Nucleus accumbens (tissue), 56 donors: ENCODE results near the gene IL9R.
"Not testable (repeated sequence)": the region's sequence is repeated elsewhere in the genome, so short reads cannot be mapped to it uniquely, and the experiment has no call there.

Experiments
- DNase-seq, 56 donors: peaks; one replicate each; lab custom pipeline; 2025; lab: John Stamatoyannopoulos, UW

The IL9R gene

GRCh38 chrX:155997436-155997835 lies at the start of gene IL9R:
IL9R (plus strand) TSS chrX:155997696; CDS start chrX:155997760, 64 bp downstream.
- no peak for DNase-seq

GRCh38 chrX:155949098-155949497 lies 48.4 kb upstream of the IL9R start:
- no peak for DNase-seq

DNA sequence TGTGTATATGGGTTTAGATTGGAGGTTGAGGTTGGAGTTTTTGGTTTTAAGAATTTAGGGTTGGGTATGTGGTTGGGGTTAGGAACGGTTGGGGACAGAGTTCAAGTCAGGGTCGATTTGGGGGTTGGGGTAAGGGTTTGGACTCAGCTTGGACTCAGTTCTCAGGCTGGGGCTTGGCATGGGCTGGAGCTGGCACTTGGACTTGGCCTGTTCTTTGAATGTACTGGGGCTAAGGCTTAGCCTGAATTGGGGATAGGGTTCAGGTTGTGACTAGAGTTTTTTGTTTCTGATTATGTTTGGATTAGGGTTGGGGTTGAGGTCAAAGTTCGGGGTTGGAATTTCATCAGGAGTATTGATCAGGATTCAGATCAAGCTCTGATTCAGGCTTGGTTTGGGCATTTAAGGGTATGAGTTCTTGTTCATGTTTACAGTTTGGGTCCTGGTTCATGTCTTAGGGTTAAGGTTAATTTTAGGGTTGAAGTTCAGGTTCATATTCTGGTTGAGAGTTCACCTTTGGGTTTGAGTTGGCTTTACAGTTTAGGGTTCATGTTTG lies 46.2 kb upstream of the IL9R start:
- no peak for DNase-seq

DNA sequence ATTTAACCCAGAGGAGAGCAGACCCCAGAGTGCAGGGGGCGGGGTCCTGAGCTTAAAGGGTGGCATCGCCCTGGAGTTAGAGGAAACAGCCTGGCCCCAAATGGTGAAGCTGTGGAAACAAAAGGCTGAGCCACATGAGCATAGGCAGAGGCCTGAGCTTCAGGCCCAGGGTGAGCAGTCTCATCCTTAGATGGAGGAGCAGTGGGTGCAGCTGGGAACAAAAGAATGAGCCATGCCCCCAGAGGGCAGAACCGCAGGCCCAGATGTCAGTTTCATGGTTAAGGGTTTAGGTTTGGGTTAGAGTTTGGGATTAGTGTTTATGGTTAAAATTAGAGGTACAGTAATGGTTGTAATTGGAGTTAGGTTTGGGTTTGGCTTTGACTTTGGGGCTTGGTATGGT lies 44.4 kb upstream of the IL9R start:
- DNase-seq, result no peak

DNA sequence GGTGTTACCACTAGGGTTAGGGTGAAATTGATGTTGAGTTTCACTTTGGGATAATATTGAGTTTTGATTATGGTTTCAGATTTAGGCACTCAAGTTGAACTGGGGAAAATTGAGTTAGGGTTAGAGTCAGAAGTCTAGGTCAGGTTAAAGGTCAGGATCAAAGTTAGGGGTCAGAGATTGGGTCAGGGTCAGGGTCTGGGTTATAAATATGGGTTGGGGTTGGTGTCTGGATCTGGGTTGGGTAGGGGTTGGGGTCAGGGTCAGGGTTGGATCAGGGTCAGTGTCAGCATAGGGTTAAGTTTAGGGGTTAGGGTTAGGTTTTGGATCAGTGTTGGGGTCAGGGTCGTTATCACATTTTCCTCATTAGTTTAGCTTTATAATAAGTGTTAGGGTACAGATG lies 42.7 kb upstream of the IL9R start:
- DNase-seq, result no peak

DNA sequence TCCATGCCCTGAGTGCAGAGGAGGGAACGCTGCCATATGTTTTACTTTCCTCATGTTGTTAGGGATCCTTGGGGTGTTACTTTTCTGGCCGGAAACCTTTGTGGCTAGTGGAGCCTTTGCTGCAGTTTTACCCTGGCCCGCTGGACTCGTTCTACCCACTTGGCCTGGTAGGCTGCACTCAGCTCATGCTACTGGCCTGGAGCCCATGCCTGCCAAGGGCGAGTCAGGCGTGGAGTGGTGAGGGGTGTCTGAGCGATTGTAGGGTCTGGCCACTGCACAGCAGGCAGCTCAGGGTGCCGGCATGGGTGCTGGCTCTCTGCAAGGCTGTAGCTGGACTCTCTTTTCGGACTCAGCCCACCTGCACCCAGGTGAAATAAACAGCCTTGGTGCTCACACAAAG lies 41.4 kb upstream of the IL9R start:
- no peak for DNase-seq

GRCh38 chrX:155956649-155957048 lies 40.8 kb upstream of the IL9R start:
- DNase-seq, result peak in 3 of 56 donors; percentile 2 to 5 (median 3)

- no peak for DNase-seq
Measured at GRCh38 chrX:155957843-155958242, 39.7 kb upstream of the IL9R start.

- no peak for DNase-seq
Measured at GRCh38 chrX:155959018-155959587, 38.4 kb upstream of the IL9R start.

- DNase-seq, result no peak
Measured at GRCh38 chrX:155962906-155963305, 34.6 kb upstream of the IL9R start.

GRCh38 chrX:155966876-155967275 lies 30.6 kb upstream of the IL9R start:
- DNase-seq, result no peak

DNA sequence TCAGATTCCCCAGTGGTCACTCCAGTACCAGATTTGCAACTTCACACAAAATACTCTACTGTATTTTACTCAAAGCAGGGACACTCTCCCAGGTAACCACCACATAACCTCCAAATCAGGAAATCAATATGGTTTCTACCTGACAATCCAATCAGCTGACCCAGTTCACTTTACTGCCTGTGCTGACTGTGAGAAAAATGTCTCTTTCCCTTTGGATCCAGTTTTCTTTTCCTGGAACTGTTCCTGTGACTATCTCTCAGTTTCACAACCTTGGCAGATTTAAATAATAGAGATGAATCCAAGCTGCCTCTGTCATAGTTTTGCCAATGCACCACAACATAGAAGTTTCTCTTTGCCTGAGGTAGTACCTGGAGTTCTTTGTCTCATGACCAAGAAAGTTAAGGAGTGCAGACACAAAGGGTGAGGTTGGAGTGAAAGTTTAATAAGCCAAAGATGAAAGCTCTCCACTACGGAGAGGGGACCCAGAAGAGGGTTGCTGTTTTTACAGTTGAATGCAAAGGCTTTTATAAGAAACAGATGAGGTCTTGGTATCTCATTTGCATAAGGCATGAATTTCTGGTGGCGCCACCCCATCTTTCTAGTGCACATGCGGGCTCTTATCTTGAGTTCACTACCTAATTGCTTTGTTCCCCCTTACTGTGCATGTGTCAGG lies 29.7 kb upstream of the IL9R start:
- DNase-seq, result no peak

DNA sequence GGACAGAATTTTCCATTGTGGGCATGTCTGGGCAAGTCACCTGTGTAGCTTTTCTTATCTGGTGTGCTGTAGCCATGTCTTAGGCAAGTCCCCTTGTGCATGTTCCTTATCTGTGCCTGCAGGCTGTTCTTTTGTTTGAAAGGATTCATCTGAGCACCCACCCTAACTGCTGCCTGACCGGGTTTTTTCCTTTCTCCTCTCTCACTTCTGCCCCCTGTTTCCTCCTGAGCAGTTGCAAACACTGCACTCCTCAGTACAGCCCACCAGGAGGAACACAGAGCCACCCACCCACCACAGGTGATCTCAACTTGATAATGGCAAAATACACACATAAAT lies 29.2 kb upstream of the IL9R start:
- DNase-seq, result no peak

DNA sequence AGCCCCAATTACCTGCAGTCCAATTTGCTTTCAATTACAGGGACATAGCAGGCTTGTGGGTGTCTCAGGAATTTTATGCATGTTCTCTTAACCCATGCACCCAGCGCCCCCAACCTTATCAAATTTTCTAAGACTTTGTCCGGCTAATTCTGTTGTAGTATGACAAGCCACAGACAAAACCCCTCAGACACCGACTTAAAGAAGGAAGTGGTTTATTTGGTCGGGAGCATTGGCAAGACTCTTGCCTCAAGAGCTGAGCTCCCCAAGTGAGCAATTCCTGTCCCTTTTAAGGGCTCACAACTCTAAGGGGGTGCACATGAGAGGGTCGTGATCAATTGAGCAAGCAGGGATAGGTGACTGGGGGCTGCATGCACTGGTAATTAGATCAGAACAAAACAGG lies 28.7 kb upstream of the IL9R start:
- no peak for DNase-seq

DNA sequence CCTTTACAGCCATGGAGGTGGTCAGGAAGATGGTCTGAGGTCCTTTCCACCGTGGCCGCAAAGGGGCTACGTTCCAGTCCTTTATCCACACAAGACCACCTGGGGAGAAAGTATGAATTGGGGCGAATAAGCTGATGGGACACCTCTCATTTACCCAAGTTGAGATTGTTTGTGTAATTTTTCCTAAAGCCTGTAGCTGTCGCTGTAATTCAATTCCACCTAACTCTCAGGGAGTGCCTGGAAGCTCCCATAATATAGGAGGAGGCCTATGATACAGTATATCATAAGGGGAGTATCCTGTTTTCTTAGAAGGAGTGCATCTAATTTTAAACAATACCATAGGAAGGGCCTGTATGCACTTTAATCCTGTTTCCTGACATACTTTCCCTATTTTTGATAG lies 25.8 kb upstream of the IL9R start:
- not testable (repeated sequence) for DNase-seq

DNA sequence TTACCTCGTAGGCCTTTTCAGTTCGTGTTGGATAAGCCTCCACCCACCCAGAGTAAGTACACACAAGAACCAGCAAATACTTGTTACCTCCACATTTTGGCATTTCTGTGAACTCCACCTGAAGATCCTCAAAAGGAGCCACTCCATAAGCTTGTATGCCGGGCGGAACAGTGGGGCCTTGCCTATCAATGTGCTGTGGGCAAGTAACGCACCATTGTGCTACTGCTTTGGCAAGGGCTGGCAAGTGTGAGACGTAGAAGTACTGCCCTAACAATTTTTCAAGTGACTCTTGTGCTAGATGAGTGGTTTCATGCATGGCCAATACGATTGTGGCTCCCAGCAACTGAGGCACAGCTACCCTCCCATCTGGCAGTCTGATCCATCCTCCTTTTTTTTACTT lies 25.3 kb upstream of the IL9R start:
- DNase-seq, result not testable (repeated sequence)

DNA sequence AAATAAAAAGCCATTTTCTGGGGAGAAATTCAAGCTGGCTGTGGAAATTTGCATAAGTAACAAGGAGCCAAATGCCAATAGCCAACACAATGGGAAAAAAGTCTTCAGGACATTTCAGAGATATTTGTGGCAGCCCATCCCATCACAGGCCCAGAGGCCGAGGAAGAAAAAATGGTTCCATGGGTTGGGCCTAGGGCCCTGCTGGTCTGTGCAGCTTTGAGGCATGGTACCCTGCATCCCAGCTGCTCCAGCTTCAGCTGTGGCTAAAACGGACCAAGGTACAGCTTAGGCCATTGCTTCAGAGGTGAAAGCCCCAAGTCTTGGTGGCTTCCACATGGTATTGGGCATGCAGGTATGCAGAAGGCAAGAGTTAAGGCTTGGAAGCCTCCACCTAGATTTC lies 14.2 kb upstream of the IL9R start:
- DNase-seq, result no peak

GRCh38 chrX:155985208-155985607 lies 12.3 kb upstream of the IL9R start:
- DNase-seq, result no peak

GRCh38 chrX:155986995-155987394 lies 10.5 kb upstream of the IL9R start:
- not testable (repeated sequence) for DNase-seq

GRCh38 chrX:155988859-155989258 lies 8.6 kb upstream of the IL9R start:
- DNase-seq, result no peak

GRCh38 chrX:155993421-155993820 lies 4.1 kb upstream of the IL9R start:
- no peak for DNase-seq

DNA sequence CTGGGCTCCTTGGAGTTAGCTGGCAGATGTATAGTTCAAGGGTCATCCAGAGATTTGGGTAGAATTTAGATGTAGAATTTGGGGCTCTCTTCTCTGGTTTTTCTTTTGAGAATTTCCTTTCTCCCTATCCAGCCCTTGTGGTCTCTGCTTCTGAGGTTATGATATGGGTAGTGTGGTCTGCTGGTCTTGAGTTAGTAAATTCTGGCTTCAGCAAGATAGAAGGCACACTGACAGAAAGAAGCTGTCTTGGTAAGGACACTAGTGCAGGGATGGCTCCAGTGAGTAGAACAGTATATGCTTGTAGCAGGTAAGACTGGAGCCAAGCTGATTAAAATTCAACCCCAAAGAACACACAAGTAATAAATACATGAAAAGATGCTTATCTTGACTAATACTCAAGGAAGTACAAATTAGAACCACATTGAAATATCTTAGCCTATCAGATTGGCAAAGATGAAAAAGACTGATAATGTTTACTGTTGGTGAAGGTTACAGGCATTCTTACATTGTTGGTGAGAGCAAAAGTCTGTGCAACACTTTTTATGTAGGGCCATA lies 2.1 kb upstream of the IL9R start:
- DNase-seq, result no peak
